ENCODE measurements around the gene NFKB1.

Gene NFKB1

DNA sequence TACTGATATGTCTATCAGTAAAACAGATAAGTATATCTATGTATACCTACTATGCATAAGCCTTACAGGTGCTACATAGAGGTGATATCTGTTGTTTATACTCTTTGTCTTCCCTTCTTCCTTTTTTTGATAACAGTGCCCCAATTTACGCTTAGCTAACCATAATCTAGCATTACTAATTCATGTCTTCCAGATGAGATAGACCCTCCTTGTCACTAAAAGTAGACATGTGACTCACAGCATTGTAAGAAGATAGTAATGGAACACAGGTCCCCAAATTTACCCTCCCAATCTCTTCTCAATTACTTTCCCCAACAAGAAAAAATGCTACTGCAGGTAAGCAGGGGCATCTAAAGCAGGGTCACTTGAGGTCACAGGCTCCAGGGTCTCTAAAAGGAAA is 7.9 kb upstream of the NFKB1 start:
- Histone ChIP-seq H3K4me1 (ENCODE audit: low read length) (no peaks in the 10 kb centered on the region), H2AFZ (ENCODE audit: low read depth, low read length) (no peak overlapping the region), H3K9me3 (ENCODE audit: insufficient read depth, low read length) (no peaks in the 10 kb centered on the region), H3K79me2 (ENCODE audit: low read length) (no peaks in the 10 kb centered on the region), H3K4me2 (ENCODE audit: low read length) (no peak overlapping the region), H3K36me3 (replicated peaks; ENCODE audit: low read depth, low read length) (no peaks in the 10 kb centered on the region), H3K9ac (ENCODE audit: low read length) (no peak overlapping the region), H3K27ac (ENCODE audit: low read length) (no peak overlapping the region), H4K20me1 (ENCODE audit: insufficient read depth, low read length) (no peaks in the 10 kb centered on the region), H3K27me3 (ENCODE audit: low read depth, low read length) (no peaks in the 10 kb centered on the region), H3K4me3 (ENCODE audit: low read length) (no peak overlapping the region)
- no peak for TF ChIP-seq EZH2phosphoT487 (IDR thresholded peaks at IDR 0.05; ENCODE audit: low read depth)
- TF ChIP-seq, protein P1, sequence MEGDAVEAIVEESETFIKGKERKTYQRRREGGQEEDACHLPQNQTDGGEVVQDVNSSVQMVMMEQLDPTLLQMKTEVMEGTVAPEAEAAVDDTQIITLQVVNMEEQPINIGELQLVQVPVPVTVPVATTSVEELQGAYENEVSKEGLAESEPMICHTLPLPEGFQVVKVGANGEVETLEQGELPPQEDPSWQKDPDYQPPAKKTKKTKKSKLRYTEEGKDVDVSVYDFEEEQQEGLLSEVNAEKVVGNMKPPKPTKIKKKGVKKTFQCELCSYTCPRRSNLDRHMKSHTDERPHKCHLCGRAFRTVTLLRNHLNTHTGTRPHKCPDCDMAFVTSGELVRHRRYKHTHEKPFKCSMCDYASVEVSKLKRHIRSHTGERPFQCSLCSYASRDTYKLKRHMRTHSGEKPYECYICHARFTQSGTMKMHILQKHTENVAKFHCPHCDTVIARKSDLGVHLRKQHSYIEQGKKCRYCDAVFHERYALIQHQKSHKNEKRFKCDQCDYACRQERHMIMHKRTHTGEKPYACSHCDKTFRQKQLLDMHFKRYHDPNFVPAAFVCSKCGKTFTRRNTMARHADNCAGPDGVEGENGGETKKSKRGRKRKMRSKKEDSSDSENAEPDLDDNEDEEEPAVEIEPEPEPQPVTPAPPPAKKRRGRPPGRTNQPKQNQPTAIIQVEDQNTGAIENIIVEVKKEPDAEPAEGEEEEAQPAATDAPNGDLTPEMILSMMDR (IDR thresholded peaks at IDR 0.05; ENCODE audit: low read depth, low read length) = no peak

DNA sequence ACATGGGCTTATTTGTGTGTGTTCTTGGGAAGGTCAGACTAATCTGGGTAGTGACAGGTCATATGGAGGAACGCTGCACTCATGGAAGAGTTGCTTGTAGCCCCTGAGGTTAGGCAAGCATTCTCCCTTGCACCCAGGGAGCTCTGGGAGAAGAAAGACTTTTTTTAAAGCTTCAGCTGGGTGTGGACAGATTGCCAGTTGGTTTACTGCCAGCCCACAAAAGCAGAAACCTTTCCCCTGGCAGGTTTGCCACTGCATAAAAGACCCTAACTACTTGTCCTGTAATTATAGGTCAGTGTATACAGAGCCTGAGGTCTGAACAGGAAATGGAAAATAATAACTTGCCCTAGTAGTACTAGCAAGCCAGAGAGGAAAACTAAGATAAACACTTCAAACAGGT is 7.4 kb upstream of the NFKB1 start:
- Histone ChIP-seq H4K20me1 (ENCODE audit: insufficient read depth, low read length) (no peaks in the 10 kb centered on the region), H3K4me2 (ENCODE audit: low read length) (no peak overlapping the region), H3K79me2 (ENCODE audit: low read length) (no peaks in the 10 kb centered on the region), H3K9me3 (ENCODE audit: insufficient read depth, low read length) (no peaks in the 10 kb centered on the region), H2AFZ (ENCODE audit: low read depth, low read length) (no peak overlapping the region), H3K9ac (ENCODE audit: low read length) (no peak overlapping the region), H3K27me3 (ENCODE audit: low read depth, low read length) (no peaks in the 10 kb centered on the region), H3K27ac (ENCODE audit: low read length) (no peak overlapping the region), H3K4me3 (ENCODE audit: low read length) (no peak overlapping the region), H3K4me1 (ENCODE audit: low read length) (no peaks in the 10 kb centered on the region), H3K36me3 (replicated peaks; ENCODE audit: low read depth, low read length) (peaks cover 3% of the 10 kb centered on the region)
- TF ChIP-seq, protein P1 (IDR thresholded peaks at IDR 0.05; ENCODE audit: low read depth, low read length) = no peak

DNA sequence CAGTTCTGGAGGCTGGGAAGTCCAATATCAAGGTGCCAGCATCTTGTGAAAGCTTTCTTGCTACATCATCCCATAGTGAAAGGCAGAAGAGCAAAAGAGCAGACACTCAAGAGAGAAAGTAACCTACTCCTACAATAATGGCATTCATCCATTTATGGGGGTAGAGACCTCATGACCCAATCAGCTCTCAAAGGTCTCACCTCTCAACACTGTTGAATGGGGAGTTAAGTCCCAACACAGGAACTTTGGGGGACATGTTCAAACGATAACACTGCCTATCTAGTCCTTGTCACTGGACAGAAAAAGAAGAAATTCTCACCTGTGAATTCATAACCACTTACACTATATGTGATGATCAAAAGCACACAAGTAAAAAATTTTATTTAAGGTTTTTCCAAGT is 6.6 kb upstream of the NFKB1 start:
- no peaks in the 10 kb centered on the region for H3K9me3 ChIP-seq (ENCODE audit: insufficient read depth, low read length)
- no peak overlapping the region for H2AFZ ChIP-seq (ENCODE audit: low read depth, low read length)
- no peak overlapping the region for H3K4me2 ChIP-seq (ENCODE audit: low read length)
- H3K9ac ChIP-seq (ENCODE audit: low read length) = no peak overlapping the region
- H3K27ac ChIP-seq (ENCODE audit: low read length) = no peak overlapping the region
- no peaks in the 10 kb centered on the region for H3K79me2 ChIP-seq (ENCODE audit: low read length)
- no peak for TF ChIP-seq EZH2phosphoT487 (IDR thresholded peaks at IDR 0.05; ENCODE audit: low read depth)
- TF ChIP-seq, protein P1 (IDR thresholded peaks at IDR 0.05; ENCODE audit: low read depth, low read length) = no peak
- no peaks in the 10 kb centered on the region for H3K27me3 ChIP-seq (ENCODE audit: low read depth, low read length)
- H4K20me1 ChIP-seq (ENCODE audit: insufficient read depth, low read length) = no peaks in the 10 kb centered on the region
- H3K4me1 ChIP-seq (ENCODE audit: low read length) = no peaks in the 10 kb centered on the region
- H3K36me3 ChIP-seq (replicated peaks; ENCODE audit: low read depth, low read length) = peaks cover 8% of the 10 kb centered on the region
- no peak overlapping the region for H3K4me3 ChIP-seq (ENCODE audit: low read length)

DNA sequence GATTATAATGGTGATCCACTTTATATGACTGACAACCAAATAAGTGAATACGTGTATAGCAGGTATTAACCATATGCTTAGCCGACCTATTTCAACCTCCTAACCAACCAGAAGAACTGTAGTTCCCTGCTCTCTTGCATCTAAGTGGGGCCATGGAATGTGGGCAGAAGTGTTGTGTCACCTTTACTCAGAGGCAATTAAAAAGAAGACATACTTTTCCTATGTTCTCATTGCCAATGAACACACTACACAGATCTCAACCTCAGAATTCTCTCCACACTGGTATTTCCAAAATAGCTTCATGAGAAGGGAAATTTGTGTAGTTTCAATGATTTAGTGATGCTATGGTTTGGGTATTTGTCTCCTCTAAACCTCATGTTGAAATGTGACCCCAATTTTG is 3.2 kb upstream of the NFKB1 start:
- no peaks in the 10 kb centered on the region for H3K27me3 ChIP-seq (ENCODE audit: low read depth, low read length)
- no peak for TF ChIP-seq EZH2phosphoT487 (IDR thresholded peaks at IDR 0.05; ENCODE audit: low read depth)
- TF ChIP-seq, protein P1 (IDR thresholded peaks at IDR 0.05; ENCODE audit: low read depth, low read length) = no peak
- H2AFZ ChIP-seq (ENCODE audit: low read depth, low read length) = no peak overlapping the region
- H3K4me1 ChIP-seq (ENCODE audit: low read length) = peaks cover 7% of the 10 kb centered on the region
- no peak overlapping the region for H3K27ac ChIP-seq (ENCODE audit: low read length)
- H3K4me2 ChIP-seq (ENCODE audit: low read length) = no peak overlapping the region
- H3K9me3 ChIP-seq (ENCODE audit: insufficient read depth, low read length) = no peaks in the 10 kb centered on the region
- 0 out of 2 replicates have a peak, but pooled peaks cover 3% of the 10 kb centered on the region for H4K20me1 ChIP-seq (ENCODE audit: insufficient read depth, low read length)
- no peak overlapping the region for H3K4me3 ChIP-seq (ENCODE audit: low read length)
- H3K9ac ChIP-seq (ENCODE audit: low read length) = no peak overlapping the region
- H3K79me2 ChIP-seq (ENCODE audit: low read length) = peaks cover 23% of the 10 kb centered on the region
- H3K36me3 ChIP-seq (replicated peaks; ENCODE audit: low read depth, low read length) = peaks cover 15% of the 10 kb centered on the region
